Dedifferentiated amniotic fluid mesenchymal stem cell (primary cell): ENCODE data around the gene RAB15.
"Not testable (repeated sequence)": the region's sequence is repeated elsewhere in the genome, so short reads cannot be mapped to it uniquely, and the experiment has no call there.

ENCODE experiments used
- DNase-seq: peaks from one replicate; pipeline ENCODE4 v3.0.0-alpha.2; 2016; ENCODE audit errors: extremely low spot score

RAB15 gene

GRCh38 chr14:64937821-64938193, 34.3 kb downstream of the RAB15 start:
- no peak for DNase-seq

- DNase-seq: no peak
Observed at GRCh38 chr14:64937171-64937820, 34.8 kb downstream of the RAB15 start.

GRCh38 chr14:64935508-64935907, 36.6 kb downstream of the RAB15 start:
- no peak for DNase-seq

GRCh38 chr14:64934338-64934929, 37.7 kb downstream of the RAB15 start:
- DNase-seq: no peak

GRCh38 chr14:64932231-64932630, 39.9 kb downstream of the RAB15 start:
- no peak for DNase-seq

- no peak for DNase-seq
Observed at GRCh38 chr14:64931123-64931522, 41.0 kb downstream of the RAB15 start.

GRCh38 chr14:64930085-64930843, 41.9 kb downstream of the RAB15 start:
- no peak for DNase-seq

- DNase-seq: no peak
Observed at GRCh38 chr14:64929014-64929359, 43.1 kb downstream of the RAB15 start.

- no peak for DNase-seq
Observed at GRCh38 chr14:64928239-64929013, 43.7 kb downstream of the RAB15 start.

GRCh38 chr14:64927031-64927430, 45.1 kb downstream of the RAB15 start:
- DNase-seq: no peak

- DNase-seq: no peak
Observed at GRCh38 chr14:64926398-64926995, 45.6 kb downstream of the RAB15 start.

- no peak for DNase-seq
Observed at GRCh38 chr14:64923015-64923414, 49.1 kb downstream of the RAB15 start.

- no peak for DNase-seq
Observed at GRCh38 chr14:64920465-64920864, 51.7 kb downstream of the RAB15 start.

GRCh38 chr14:64919618-64920017, 52.5 kb downstream of the RAB15 start:
- no peak for DNase-seq

- DNase-seq: no peak
Observed at GRCh38 chr14:64919215-64919614, 52.9 kb downstream of the RAB15 start.

- DNase-seq: no peak
Observed at GRCh38 chr14:64918216-64918615, 53.9 kb downstream of the RAB15 start.

- DNase-seq: no peak
Observed at GRCh38 chr14:64915797-64916196, 56.3 kb downstream of the RAB15 start.

GRCh38 chr14:64915029-64915424, 57.1 kb downstream of the RAB15 start:
- no peak for DNase-seq

- DNase-seq: peak; percentile 100
Observed at GRCh38 chr14:64914237-64915028, 57.7 kb downstream of the RAB15 start, which contains the start of gene CHURC1. Gene CHURC1, plus strand, starts transcription at chr14:64914455. Its CDS starts 41 bp downstream, at chr14:64914496.

- DNase-seq: not testable (repeated sequence)
Observed at GRCh38 chr14:64913477-64913876, 58.7 kb downstream of the RAB15 start.

- DNase-seq: no peak
Observed at GRCh38 chr14:64912261-64912660, 59.9 kb downstream of the RAB15 start.
